Measurements from ENCODE around the gene GJA3. TPM values are rescaled to one million over a fixed set of nuclear protein-coding genes. Genes with fewer than 3 reads are reported as not detected.

The GJA3 gene
- total and polyA plus RNA-seq, 9 of the 15 experiments (the other 6 are each of a cell fraction or from before 2014, with no cell fraction given) = 0.03 to 0.13 (median 0.04) TPM; not detected in 4

DNA sequence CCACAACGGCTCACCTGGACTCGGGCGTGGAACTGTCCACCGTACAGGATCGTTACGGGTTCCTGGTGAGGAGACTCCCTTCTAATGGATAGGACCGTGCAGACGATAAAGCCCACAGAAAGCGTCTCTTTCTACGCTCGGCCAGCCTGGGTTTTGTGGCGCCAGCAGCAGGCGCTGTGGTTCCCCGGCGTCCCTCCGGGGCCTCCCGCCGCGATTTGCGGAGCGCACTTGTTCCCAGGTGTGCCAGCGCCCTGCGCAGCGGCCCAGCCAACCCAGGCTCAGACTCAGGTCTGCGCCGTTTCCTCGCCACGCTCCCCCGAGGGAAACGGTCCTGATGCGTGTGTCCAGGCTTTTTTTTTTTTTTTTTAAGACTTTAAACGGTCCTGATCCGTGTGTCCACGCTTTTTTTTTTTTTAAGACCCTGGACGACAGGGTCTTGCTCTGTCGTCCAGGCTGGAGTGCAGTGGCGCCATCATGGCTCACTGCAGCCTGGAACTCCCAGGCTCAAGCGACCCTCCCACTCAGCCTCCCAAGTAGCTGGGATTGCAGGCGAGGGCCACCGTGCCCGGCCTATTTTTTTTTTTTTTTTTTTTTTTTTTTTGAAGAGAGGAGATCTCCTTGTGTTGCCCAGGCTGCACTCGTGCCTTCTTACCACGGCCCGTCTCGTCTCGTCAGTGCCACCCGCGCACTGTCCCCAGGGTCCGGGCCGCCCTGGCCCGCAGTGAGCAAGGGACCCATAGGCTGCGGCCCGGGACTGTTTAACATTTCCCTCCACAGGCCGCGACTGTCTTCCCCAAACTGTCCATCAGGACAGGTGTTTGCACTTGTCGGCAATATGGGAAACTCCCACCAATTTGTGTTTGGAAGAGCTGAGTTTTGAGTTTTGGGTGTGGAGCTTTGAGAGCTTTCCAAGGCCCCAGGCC is 23.8 kb downstream of the GJA3 start (continued):
- TF ChIP-seq, protein P1, sequence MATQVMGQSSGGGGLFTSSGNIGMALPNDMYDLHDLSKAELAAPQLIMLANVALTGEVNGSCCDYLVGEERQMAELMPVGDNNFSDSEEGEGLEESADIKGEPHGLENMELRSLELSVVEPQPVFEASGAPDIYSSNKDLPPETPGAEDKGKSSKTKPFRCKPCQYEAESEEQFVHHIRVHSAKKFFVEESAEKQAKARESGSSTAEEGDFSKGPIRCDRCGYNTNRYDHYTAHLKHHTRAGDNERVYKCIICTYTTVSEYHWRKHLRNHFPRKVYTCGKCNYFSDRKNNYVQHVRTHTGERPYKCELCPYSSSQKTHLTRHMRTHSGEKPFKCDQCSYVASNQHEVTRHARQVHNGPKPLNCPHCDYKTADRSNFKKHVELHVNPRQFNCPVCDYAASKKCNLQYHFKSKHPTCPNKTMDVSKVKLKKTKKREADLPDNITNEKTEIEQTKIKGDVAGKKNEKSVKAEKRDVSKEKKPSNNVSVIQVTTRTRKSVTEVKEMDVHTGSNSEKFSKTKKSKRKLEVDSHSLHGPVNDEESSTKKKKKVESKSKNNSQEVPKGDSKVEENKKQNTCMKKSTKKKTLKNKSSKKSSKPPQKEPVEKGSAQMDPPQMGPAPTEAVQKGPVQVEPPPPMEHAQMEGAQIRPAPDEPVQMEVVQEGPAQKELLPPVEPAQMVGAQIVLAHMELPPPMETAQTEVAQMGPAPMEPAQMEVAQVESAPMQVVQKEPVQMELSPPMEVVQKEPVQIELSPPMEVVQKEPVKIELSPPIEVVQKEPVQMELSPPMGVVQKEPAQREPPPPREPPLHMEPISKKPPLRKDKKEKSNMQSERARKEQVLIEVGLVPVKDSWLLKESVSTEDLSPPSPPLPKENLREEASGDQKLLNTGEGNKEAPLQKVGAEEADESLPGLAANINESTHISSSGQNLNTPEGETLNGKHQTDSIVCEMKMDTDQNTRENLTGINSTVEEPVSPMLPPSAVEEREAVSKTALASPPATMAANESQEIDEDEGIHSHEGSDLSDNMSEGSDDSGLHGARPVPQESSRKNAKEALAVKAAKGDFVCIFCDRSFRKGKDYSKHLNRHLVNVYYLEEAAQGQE (IDR thresholded peaks at IDR 0.05; ENCODE audit: borderline replicate concordance) = peak; percentile 10; the same call in 1 of the 2 replicates
- TF ChIP-seq, protein P1 (CRISPR knock-in tag; IDR thresholded peaks at IDR 0.05; ENCODE audit: low read depth) = no peak
- TF ChIP-seq, protein P2, sequence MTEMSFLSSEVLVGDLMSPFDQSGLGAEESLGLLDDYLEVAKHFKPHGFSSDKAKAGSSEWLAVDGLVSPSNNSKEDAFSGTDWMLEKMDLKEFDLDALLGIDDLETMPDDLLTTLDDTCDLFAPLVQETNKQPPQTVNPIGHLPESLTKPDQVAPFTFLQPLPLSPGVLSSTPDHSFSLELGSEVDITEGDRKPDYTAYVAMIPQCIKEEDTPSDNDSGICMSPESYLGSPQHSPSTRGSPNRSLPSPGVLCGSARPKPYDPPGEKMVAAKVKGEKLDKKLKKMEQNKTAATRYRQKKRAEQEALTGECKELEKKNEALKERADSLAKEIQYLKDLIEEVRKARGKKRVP (CRISPR knock-in tag; IDR thresholded peaks at IDR 0.05) = no peak
- TF ChIP-seq KDM2B (CRISPR knock-in tag; IDR thresholded peaks at IDR 0.05) = peak; percentile 75; the same call in 1 of the 2 replicates
- peak; percentile 37; the same call in 1 of the 2 replicates for TF ChIP-seq CXXC5 (CRISPR knock-in tag; IDR thresholded peaks at IDR 0.05)
- TF ChIP-seq ZC3H4 (CRISPR knock-in tag; IDR thresholded peaks at IDR 0.05; ENCODE audit: borderline replicate concordance) = no peak
